Effector CD4-positive, alpha-beta T cell (primary cell): ENCODE results near the gene ZNF524.
A peak's percentile ranks its signal among the peaks of the same experiment; 100 is the strongest.

Experiments
- DNase-seq: peaks from one replicate; pipeline ENCODE4 v3.0.0-alpha.2; 2020

The ZNF524 gene

GRCh38 chr19:55603115-55603514 lies 3.0 kb downstream of the ZNF524 start:
- DNase-seq: no peak

- DNase-seq: no peak
These were observed 3.6 kb downstream of the ZNF524 start for GRCh38 chr19:55603581-55604292.

GRCh38 chr19:55605207-55605636 lies 5.1 kb downstream of the ZNF524 start:
- DNase-seq: peak; percentile 97

GRCh38 chr19:55605637-55606470 lies 5.8 kb downstream of the ZNF524 start, which contains the start of gene ZNF865:
Gene ZNF865, plus strand, starts transcription at chr19:55605647. Its CDS starts 7,972 bp downstream, at chr19:55613619.
- peak; percentile 59 for DNase-seq

- no peak for DNase-seq
These were observed 6.3 kb downstream of the ZNF524 start for GRCh38 chr19:55606471-55606787.

- no peak for DNase-seq
These were observed 6.7 kb downstream of the ZNF524 start for GRCh38 chr19:55606817-55607216.

- DNase-seq: no peak
These were observed 9.2 kb downstream of the ZNF524 start for GRCh38 chr19:55609326-55609725.

- no peak for DNase-seq
These were observed 11.4 kb downstream of the ZNF524 start for GRCh38 chr19:55611300-55611982.

GRCh38 chr19:55611983-55612645 lies 12.0 kb downstream of the ZNF524 start:
- DNase-seq: no peak

- no peak for DNase-seq
These were observed 13.3 kb downstream of the ZNF524 start for GRCh38 chr19:55613396-55613795.

GRCh38 chr19:55613930-55614710 lies 14.0 kb downstream of the ZNF524 start:
- no peak for DNase-seq

- no peak for DNase-seq
These were observed 14.8 kb downstream of the ZNF524 start for GRCh38 chr19:55614711-55615542.

GRCh38 chr19:55615543-55616394 lies 15.7 kb downstream of the ZNF524 start:
- no peak for DNase-seq

GRCh38 chr19:55616395-55616875 lies 16.3 kb downstream of the ZNF524 start:
- no peak for DNase-seq

- DNase-seq: no peak
These were observed 17.3 kb downstream of the ZNF524 start for GRCh38 chr19:55617426-55617825.

GRCh38 chr19:55618426-55618825 lies 18.3 kb downstream of the ZNF524 start:
- DNase-seq: no peak

GRCh38 chr19:55619286-55619685 lies 19.2 kb downstream of the ZNF524 start:
- no peak for DNase-seq

- no peak for DNase-seq
These were observed 20.5 kb downstream of the ZNF524 start for GRCh38 chr19:55620410-55621204.

GRCh38 chr19:55621205-55621672 lies 21.2 kb downstream of the ZNF524 start:
- no peak for DNase-seq
